HG03575 (cell line): ENCODE data around the gene PROZ.
"Not testable (repeated sequence)": the region's sequence is repeated elsewhere in the genome, so short reads cannot be mapped to it uniquely, and the experiment has no call there.

Experiments
- ATAC-seq: cut with Tn5 transposase; IDR thresholded peaks from one replicate; pipeline ENCODE4 v1.9.1; 2021; ENCODE audit not compliant: unreplicated experiment, insufficient number of reproducible peaks, low FRiP score; ENCODE audit errors: extremely low read depth

PROZ gene

DNA sequence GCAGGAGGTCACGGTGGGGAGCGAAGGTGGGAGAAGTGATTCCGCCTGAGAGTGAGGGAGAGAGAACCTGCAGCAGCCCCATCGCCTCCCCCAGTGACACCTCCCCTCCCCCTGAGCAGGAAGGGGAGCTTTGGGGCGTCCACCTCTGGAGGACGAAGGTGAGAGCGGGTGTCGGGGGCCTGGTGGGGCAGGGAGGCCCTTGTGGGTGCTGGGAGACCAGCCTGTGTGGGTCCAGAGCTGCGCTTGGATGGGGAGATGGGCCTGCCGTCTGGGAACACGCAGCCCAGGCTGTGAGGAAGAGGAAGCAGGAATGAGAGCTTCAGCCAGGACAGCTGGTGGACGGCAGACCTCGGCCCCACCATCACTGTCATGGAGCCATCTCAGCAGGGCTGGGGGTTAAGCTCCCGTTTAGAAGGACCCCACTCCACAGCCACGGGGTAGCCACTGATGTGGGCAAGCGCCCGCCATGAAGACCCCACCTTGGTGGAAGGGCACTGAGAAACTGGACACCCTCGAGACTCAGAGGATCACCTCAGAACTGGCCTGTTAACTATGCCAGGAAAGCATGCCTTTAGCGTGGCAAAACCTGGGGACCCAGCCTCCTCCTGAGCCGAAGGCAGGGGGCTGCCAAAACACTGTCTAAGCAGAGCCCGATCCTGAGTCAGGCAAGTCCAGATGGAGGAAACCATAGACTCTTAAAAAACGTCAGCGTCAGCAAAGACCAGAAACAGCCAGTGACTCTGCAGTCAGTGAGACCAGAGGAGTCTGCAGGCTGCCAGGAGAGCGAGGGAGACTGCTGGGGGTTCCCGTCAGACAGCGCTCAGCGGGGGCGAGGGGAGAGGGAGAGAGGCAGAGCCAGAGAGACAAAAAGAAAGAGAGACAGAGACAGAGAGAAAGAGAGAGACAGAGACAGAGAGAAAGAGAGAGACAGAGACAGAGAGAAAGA, 6.4 kb upstream of the PROZ start:
- no peak for ATAC-seq

DNA sequence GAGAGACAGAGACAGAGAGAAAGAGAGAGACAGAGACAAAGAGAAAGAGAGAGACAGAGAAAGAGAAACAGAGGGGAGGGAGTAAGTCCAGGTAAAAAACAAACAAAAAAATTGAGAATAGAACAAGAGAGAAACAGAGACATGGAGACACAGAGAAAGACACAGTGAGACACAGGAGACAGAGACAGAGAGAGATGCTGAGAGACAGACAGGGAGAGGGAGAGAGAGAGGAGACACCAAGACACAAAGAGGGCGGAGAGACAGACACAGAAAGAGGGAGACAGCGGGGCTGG, 5.8 kb upstream of the PROZ start:
- no peak for ATAC-seq

DNA sequence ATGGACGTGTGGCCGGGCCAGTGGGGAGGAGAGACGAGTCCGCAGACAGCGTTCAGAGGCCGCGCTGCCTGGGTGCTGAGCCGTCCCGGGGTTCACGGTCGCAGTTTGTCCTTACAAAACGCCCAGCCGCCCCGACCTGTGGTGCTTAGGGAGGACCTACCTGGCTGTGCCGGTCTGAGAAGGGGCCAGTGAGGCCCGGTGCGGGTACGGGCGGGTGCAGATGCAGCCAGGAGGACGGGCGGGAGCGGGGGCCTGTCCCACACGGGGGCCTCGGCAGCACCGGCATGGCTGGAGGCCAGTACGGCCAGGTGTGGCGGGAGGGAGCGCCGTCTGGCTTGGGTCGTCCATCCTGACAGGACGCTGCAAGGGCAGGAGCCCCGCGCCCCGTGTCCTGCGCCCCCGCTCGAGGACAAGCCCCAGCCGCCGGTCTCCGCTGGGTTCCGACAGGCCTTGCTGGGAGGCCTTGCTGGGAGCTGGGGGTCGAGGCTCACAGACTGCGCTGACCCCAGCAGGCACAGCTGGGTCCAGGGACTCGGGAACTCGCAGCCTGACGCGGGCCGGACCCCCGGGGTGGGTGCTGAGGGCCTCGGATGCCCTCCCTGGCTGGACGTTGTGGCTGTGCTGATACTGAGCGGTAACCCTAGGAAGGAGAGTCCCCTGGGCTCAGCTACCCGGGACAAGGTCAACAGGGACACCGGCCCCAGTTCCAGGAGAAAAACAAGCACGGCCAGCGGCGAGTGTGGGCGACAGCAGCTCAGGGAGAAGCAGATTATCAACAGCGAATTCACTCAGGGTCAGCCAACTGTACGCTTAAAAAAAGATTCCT, 5.3 kb upstream of the PROZ start:
- ATAC-seq = no peak

DNA sequence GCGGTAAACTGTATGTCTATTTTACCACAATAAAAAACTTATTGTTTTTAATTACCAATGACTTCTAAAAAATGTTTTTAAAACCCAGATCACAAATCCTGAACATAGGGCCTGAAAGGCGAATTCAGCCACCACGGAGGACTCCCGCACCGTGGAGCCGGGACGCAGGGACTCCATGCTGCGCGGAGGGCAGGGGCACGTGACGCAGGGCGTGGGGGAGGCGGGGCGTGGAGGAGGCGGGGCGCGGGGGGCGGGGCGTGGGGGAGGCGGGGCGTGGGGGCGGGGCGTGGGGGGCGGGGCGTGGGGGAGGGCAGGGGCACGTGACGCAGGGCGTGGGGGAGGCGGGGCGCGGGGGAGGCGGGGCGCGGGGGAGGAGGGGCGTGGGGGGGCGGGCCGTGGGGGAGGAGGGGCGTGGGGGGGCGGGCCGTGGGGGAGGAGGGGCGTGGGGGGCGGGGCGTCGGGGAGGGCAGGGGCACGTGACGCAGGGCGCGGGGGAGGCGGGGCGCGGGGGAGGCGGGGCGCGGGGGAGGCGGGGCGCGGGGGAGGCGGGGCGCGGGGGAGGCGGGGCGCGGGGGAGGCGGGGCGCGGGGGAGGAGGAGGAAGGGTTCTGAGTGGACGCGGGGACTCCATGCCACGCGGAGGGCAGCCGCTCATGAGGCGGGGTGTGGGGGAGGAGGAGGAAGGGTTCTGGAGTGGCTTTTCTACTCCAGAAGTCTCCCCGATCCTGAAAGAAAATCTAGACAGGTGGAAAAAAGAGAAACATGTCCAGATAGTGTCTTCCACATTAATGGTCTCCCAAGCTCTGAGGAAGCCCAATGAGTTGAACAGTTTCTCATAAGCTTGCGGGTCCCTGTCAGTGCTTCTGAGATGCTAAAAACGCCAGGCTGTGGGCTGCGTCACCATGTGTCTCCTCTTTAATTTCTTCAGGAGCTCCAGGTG, 4.4 kb upstream of the PROZ start:
- ATAC-seq = no peak

DNA sequence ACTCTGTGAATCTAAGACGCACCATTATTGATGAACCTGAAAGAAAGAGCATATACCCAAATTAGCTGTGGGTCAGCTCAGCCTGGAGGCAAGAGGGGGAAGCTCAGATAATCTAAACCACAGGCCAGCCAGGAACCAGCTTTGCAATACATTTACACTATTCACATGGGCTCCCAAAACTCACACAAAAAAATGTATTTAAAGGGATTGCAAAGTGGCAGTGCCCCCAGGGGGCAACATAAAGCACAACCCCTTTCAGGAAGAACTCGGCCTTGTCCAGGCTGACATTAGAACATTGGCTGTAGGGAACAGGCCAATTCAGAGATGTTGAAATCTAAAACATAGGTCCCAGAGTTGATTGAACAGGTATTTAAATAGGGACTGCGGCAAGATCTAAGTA, 3.2 kb upstream of the PROZ start:
- no peak for ATAC-seq

DNA sequence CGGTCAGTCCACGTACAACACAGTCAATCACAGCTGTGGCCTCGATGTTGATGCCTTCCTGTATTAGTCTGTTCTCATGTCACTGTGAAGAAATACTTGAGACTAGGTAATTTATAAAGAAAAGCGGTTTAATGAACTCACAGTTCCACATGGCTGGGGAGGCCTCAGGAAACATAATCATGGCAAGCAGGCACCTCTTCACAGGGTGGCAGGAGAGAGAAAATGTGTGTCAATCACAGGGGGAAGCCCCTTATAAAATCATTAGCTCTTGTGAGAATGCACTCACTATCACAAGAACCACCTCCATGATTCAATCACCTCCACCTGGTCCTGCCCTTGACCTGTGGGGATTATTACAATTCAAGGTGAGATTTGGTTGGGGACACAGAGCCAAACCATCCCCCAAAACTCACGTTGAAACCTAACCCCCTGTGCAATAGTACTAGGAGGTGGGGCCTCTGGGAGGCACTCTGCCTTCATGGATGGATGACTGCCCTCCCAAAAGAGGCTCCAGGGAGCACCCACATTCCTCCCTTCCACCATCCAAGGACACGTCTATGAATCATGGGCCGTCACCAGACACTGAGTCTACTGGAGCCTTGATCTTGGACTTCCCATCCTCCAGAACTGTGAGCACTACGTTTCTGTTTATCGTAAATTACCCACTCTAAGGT, 2.3 kb upstream of the PROZ start:
- no peak for ATAC-seq

DNA sequence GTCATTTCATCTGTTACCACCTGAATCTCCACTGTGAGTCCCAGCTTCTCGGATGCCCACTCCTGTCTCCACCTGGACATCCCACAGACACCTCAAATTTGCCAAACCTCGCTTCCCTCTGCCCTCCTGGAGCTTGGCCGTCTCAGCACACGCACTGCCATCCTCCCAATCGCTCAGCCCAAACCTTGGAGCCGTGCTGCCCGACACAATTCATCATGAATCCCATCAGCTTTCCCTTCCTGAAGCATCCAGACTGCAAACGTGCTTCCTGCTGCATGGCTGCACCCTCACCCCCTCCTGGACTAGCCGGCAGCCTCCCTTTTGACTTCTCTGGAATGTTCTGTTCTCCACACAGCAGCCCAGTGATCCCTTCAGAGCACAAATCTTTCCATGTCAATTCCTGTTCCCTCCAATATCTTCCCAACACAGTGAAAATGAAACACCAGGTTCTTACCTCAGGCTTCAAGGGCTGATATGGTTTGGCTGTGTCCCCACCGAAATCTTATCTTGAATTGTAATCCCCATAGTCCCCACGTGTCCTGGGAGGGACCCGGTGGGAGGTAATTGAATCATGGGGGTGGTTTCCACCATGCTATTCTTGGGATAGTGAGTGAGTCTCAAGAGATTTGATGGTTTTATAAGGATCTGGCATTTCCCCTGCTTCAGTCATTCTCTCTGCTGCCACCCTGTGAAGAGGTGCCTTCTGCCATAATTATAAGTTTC, 1.1 kb upstream of the PROZ start:
- ATAC-seq = no peak

DNA sequence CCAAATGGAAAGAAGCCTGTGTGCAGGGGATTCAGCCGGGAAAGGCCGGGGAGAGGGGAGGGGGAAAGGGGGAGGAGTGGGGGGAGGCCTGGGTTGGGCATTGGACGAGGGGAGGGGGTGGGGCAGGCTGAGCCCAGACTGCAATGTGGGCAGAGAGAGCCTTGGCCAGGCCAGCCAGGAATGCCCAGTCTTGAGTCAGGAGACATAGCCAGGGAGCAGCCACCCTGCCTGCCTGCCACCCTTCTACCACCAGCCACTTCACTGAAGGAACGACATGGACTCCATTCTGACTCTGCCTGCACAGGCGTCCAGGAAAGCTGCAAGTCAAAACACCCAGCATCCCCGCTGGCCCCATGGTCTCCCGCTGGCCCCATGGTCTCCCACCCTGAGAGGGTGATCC, 498 bp downstream of the PROZ start:
- ATAC-seq = no peak

DNA sequence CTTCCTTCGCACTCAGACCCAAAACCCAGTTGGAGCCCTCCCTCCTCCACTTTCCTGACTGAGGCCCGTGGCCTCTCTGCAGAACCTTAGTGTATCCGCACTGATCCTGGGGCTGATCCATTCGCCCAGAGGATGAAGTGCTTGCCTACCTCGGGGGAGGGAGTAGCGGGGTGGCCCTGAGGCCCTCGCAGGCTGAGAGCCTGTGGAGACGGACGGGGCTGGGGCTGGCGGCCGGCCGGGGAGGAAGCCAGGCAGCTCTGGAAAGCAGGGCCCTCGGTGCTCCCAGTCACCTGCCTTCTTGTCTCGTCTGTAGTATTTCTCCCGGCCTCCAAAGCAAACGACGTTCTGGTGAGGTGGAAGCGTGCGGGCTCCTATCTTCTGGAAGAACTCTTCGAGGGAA, 1.3 kb downstream of the PROZ start:
- ATAC-seq = no peak

DNA sequence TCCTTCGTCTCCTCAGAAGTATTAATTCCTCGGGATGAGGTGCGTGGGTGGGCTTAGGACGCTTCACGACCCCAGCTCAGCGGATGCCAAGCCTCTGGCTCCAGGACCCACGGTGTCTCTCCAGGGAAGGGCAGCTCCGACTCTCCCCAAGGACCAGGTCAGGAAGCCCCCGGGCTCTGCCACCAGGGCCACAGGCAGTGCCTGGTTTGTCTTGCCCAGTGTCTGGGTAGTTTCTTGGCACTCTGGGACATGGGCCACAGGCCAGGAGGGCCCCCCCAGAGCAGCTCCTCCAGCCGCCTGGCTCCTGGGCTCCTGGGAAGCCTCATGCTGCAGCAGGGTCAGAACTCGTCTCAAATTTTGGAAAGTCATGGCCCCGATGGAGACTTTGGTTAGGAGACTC, 2.5 kb downstream of the PROZ start:
- ATAC-seq = no peak

DNA sequence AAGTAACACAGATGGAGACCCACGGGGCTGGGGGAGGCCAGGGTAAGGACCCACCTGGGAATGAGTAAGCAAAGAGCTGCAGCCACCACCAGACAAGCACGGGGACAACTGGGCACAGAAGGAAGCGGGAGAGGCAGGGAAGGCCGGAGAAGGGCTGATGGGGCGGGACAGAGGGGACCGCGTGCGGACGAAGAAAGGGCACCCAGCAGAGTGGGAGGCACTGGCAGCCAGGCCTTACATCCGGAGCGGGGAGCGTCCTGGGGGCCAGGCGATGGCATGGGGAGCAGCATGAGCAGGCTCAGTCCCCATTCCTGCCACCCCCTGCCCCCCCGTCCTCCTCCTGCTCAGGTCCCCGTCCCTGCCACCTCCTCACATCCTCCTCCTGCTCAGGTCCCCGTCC, 3.0 kb downstream of the PROZ start:
- ATAC-seq = no peak

DNA sequence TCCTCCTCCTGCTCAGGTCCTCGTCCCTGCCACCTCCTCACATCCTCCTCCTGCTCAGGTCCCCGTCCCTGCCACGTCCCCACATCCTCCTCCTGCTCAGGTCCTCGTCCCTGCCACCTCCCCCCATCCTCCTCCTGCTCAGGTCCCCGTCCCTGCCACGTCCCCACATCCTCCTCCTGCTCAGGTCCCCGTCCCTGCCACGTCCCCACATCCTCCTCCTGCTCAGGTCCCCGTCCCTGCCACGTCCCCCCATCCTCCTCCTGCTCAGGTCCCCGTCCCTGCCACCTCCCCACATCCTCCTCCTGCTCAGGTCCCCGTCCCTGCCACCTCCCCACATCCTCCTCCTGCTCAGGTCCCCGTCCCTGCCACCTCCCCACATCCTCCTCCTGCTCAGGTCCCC, 3.5 kb downstream of the PROZ start:
- ATAC-seq = not testable (repeated sequence)

DNA sequence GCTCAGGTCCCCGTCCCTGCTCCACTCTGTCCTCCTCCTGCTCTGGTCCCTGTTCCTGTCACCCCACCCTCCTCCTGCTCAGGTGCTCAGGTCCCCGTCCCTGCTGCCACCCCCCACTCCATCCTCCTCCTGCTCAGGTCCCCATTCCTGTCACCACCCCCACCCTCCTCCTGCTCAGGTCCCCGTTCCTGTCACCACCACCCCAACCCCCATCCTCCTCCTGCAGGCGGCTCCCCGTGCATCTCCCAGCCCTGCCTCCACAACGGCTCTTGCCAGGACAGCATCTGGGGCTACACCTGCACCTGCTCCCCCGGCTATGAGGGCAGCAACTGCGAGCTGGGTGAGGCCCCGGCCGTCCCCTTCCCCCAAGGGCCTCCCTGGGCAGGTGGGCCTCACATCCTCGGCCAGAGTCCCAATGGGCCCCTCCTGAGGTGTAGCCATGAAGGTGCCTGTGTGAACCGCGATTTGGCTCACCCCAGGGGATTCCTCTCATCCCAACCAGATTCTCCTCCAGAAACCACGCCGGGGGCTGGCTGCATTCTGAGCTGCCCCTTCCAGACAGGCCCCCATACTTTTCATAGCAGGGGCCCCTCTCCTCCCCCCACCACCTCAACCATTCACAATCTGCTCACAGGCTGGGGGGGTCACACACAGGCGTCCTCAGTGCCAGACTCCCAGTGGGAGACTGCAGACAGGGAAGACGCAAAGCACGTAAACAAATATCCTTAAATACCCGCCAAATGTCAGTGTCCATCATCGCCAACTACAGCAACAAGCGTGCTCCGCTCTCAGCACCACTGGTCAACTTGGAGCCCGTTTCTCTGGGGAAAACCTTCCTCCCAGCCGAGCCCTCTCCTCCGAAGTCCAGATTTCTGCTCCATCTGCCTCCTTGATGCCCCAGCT, 4.6 kb downstream of the PROZ start:
- ATAC-seq = no peak

DNA sequence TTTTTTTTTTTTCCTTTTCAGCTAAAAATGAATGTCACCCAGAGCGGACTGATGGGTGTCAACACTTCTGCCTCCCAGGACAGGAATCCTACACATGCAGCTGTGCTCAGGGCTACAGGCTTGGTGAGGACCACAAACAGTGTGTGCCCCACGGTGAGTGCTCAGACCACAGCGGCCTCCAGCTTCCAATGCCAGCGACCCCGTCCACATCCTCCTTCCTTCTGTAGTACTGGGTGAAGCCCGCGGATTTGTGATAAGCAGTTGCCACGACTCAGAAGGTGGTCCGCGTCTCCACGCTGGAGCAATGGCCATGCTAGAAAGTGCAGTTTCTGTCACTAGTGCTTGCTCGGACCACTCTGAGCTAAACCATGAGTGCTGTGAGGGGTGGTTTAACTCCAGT, 6.0 kb downstream of the PROZ start:
- no peak for ATAC-seq

DNA sequence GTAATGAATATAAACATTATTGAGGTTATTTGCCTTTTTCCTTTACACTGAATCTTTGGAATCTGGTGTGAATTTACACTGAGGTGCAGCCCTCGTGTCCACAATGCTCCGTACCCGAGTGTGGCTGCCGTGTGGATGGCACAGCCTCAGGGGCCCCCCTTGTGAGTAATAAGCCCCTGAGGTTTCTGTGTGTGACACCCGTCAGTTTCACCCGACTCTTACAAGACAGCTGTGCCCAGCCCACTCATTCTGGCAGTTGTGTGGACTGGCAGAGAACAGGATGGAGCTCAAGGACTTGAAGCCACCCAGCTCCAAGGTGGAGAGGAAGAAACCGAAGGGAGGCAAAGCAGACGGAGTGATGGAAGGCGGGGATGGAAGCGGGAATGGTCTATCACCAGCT, 7.8 kb downstream of the PROZ start:
- ATAC-seq = no peak

DNA sequence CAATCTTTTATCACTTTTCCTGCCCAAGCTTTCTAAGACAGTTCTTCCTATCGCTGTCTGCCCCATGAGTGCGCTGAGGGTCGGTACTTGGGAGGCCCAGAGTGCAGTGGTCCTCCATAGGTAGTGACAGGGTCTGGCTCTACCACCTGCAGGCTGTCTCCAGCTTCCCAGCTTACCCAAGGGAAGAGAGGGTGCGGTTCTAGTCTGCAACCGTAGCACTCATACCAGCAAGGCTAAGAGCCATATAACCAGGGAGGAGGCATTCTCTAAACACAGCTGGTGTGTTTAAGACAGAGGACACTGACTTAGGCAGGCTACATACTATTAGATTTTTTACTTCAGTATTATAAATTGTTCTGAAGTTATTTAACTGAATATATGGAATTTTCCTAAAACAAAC, 8.2 kb downstream of the PROZ start:
- no peak for ATAC-seq

DNA sequence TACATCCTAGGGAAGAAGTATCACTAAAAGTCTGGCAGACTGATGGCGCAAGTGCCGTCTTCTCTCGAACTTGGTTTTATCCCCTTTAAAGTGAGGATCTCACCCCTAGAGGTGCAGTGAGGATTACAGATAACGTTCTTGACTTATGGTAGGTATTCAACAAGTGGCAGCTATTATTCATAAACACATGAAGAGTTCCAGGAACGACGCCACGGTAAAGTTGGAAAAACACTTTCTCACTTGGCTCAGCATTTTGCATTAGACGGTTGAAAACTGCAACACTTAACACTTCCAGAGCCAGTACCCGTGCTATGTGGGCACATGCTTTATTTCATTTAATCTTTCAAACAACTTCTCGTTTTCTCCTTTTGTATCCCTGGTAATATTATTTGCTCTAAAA, 8.7 kb downstream of the PROZ start:
- ATAC-seq = no peak
